OCI-LY7 (cell line): ENCODE measurements around the gene MTAP. TPM values are rescaled to one million over a fixed set of nuclear protein-coding genes. Genes with fewer than 3 reads are reported as not detected.

Experiments used
- BruUV-seq: library from RNA; stranded (reverse); fragments of 400-500 nt; replicated peaks from 2 replicates; lab custom pipeline; 2021; lab: Mats Ljungman, UMichigan
- CTCF ChIA-PET: fragments of 300-600 bp; sonication (Branson Sonifier 250); formaldehyde crosslinking; loops from one replicate; lab custom pipeline; 2022; ENCODE audit warnings: antibody characterized with exemption; ENCODE audit not compliant: unreplicated experiment; lab: Charles Lee
- POLR2A ChIA-PET: fragments of 300-600 bp; sonication (Branson Sonifier 250); formaldehyde crosslinking; loops from one replicate; lab custom pipeline; 2022; ENCODE audit warnings: antibody characterized with exemption; lab: Charles Lee
- DNase-seq: peaks from one replicate; pipeline ENCODE4 v3.0.0-alpha.2; 2015; ENCODE audit warnings: low spot score
- H2AFZ ChIP-seq: fragments of 200-600 bp; sonication (generic), shearing (Covaris generic); 2 replicates; pipeline ENCODE4 v1.6.1; 2014; ENCODE audit warnings: mild to moderate bottlenecking, antibody characterized with exemption, low read length, moderate library complexity
- H3K27ac ChIP-seq: fragments of 200-600 bp; sonication (generic); 2 replicates; pipeline ENCODE4 v1.5.1; 2014; ENCODE audit warnings: mixed run types, low read depth, mild to moderate bottlenecking, moderate library complexity, low read length, inconsistent platforms; ENCODE audit not compliant: poor library complexity, severe bottlenecking
- H3K36me3 ChIP-seq: fragments of 200-600 bp; sonication (generic); 2 replicates; pipeline ENCODE4 v1.6.1; 2014; ENCODE audit warnings: mild to moderate bottlenecking, antibody characterized with exemption, low read length, moderate library complexity, mixed read lengths; ENCODE audit not compliant: insufficient read depth
- H3K4me1 ChIP-seq: fragments of 200-600 bp; sonication (generic); 2 replicates; pipeline ENCODE4 v1.5.1; 2014; ENCODE audit warnings: mild to moderate bottlenecking, low read length; ENCODE audit not compliant: insufficient read depth, poor library complexity, severe bottlenecking
- H3K4me2 ChIP-seq: fragments of 200-600 bp; sonication (generic); 2 replicates; pipeline ENCODE4 v1.6.1; 2014; ENCODE audit warnings: mild to moderate bottlenecking, low read length
- H3K4me3 ChIP-seq: fragments of 200-600 bp; sonication (generic); 2 replicates; pipeline ENCODE4 v1.5.1; 2014; ENCODE audit warnings: mild to moderate bottlenecking, low read depth, low read length; ENCODE audit not compliant: poor library complexity, severe bottlenecking
- H3K79me2 ChIP-seq: fragments of 200-600 bp; sonication (generic); 2 replicates; pipeline ENCODE4 v1.6.1; 2016; ENCODE audit warnings: low read depth, mild to moderate bottlenecking, low read length, moderate library complexity, mixed read lengths; ENCODE audit not compliant: insufficient read depth
- H3K9me2 ChIP-seq: fragments of 200-600 bp; sonication (generic); 2 replicates; pipeline ENCODE4 v1.6.1; 2016; ENCODE audit warnings: mild to moderate bottlenecking, low read length, mixed read lengths; ENCODE audit not compliant: insufficient read depth
- H3K9me3 ChIP-seq: fragments of 200-600 bp; sonication (generic); 2 replicates; pipeline ENCODE4 v1.6.1; 2014; ENCODE audit warnings: mild to moderate bottlenecking, mixed run types, low read length, mixed read lengths
- H4K20me1 ChIP-seq: fragments of 200-600 bp; sonication (generic); 2 replicates; pipeline ENCODE4 v1.6.1; 2014; ENCODE audit warnings: mild to moderate bottlenecking, antibody characterized with exemption, low read length, moderate library complexity, mixed read lengths; ENCODE audit not compliant: insufficient read depth
- EZH2phosphoT487 ChIP-seq: fragments of 200-600 bp; sonication (generic); IDR thresholded peaks from 2 replicates; pipeline ENCODE4 v1.6.1; 2018; ENCODE audit warnings: low read depth, borderline replicate concordance, mild to moderate bottlenecking, mixed run types, antibody characterized with exemption, low read length, moderate library complexity, mixed read lengths
- intact Hi-C: fragments of 100-400 bp; cut with micrococcal nuclease; formaldehyde crosslinking; loops from one replicate; pipeline ENCODE4 v1.10.0; 2022; ENCODE audit not compliant: unreplicated experiment
- total RNA-seq, 2 experiments: library from RNA; depleted of rRNA in 1 of 2; stranded (reverse); fragments of >200 nt in 1 of 2; shearing (Covaris generic) in 1 of 2; gene quantifications; 2 replicates each; pipeline ENCODE4 v1.2.3, GENCODE V29; 2014 to 2022
- TF ChIP-seq, protein P1 (sequence below): fragments of 200-600 bp; sonication (generic); conservative IDR thresholded peaks from 2 replicates; pipeline ENCODE4 v1.5.1; 2014; ENCODE audit warnings: mild to moderate bottlenecking, antibody characterized with exemption, low read length, moderate library complexity, mixed read lengths

The MTAP gene
- total RNA-seq, 2 experiments from 2014 or later = 41.6 to 101 TPM

DNA sequence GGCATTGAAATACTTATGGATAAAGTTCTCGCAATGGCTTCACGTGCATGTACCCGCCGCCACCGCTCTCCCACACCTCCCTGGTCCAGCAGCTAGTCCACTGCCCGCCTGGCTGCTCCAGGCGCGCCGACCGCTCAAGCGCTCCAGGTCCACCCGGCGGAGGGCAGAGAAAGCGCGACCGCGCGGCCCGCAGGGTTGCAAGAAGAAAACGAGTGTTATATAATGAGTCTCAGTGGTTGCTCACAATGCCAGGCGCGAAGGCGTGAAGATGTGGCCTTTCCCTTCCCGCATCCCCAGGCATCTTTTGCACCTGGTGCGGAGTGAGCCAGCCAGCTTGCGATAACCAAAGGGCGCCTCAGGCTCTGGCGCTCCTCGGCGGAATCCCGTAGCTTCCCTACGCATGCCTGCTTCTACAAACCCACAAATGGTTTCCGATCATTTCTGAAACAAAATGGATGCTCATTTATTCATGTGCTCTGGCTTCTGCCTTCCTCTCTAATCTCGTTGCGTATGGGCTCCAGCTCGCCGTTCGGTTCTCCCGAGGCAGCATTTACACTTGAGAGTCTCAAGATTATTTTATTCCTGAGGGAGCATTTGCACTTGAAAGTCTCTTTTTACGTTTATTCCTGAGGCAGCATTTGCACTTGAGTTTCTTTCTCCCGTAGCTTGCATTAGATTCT, 166.0 kb downstream of the MTAP start:
- no TSS peak for BruUV-seq
- peaks cover 3% of the 10 kb centered on the region for H3K4me1 ChIP-seq
- POLR2A ChIA-PET = interaction anchor here (0.8 to 1.0 kb wide), 2 partner anchors 18 to 557 kb away, joined by 3 to 4 read pairs; no protein-coding TSS in a partner anchor
- H3K4me2 ChIP-seq = no peak overlapping the region
- no peak overlapping the region for H2AFZ ChIP-seq
- peaks cover 78% of the 10 kb centered on the region for H3K36me3 ChIP-seq
- DNase-seq = no peak
- no peak overlapping the region for H3K27ac ChIP-seq
- intact Hi-C loops = no loop called here
- no peaks in the 10 kb centered on the region for H3K9me3 ChIP-seq
- no peaks in the 10 kb centered on the region for H3K9me2 ChIP-seq
- TF ChIP-seq, protein P1, sequence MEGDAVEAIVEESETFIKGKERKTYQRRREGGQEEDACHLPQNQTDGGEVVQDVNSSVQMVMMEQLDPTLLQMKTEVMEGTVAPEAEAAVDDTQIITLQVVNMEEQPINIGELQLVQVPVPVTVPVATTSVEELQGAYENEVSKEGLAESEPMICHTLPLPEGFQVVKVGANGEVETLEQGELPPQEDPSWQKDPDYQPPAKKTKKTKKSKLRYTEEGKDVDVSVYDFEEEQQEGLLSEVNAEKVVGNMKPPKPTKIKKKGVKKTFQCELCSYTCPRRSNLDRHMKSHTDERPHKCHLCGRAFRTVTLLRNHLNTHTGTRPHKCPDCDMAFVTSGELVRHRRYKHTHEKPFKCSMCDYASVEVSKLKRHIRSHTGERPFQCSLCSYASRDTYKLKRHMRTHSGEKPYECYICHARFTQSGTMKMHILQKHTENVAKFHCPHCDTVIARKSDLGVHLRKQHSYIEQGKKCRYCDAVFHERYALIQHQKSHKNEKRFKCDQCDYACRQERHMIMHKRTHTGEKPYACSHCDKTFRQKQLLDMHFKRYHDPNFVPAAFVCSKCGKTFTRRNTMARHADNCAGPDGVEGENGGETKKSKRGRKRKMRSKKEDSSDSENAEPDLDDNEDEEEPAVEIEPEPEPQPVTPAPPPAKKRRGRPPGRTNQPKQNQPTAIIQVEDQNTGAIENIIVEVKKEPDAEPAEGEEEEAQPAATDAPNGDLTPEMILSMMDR = no peak
- TF ChIP-seq EZH2phosphoT487 = no peak
- H4K20me1 ChIP-seq = no peaks in the 10 kb centered on the region; the same call in 1 of the 2 replicates
- CTCF ChIA-PET = no interaction called here
- peaks cover 19% of the 10 kb centered on the region for H3K79me2 ChIP-seq
- no peak overlapping the region for H3K4me3 ChIP-seq

DNA sequence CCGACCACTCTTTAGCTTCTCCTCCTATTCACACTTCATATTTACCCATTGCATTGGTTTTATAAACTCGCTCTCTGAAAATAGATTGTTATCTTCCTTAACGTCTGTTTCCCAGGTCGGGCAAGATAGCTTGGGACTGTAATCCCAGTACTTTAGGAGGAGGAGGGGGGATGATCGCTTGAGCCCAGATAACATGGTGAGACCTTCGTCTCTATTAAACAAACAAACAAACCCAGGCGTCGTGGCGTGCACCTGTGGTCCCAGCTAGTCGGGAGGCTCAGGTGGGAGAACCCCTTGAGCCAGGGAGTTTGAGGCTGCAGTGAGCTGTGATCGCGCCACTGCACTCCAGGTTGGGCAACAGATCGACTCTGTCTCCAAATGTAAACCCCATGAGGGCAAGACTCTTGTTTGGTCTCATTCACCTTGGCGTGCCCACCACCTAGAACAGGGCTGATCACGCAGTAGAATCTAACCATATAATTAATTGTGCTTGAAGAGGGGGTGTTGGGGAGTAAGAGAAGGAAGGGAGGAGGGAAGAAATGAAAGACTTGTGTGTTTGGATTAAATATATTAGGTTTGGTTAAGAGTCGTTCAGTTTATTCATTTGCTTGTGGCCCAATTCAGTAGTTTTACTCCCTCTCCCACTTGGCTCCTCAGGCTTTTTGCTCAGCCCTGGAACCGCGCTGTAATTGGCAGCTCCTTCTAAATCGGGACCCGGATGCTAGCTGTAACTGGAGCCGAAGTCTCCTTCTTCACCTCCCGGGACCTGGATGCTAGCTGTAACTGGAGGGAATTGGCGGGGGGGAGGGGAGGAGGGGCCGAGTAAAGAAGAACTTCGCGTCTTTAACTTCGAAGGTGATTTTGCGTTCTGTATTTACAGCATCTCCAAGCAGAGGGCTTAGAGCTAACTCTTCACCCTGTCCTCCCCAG, 166.8 kb downstream of the MTAP start:
- no peaks in the 10 kb centered on the region; the same call in 1 of the 2 replicates for H4K20me1 ChIP-seq
- no peak for DNase-seq
- peaks cover 28% of the 10 kb centered on the region for H3K79me2 ChIP-seq
- H3K27ac ChIP-seq = no peak overlapping the region
- POLR2A ChIA-PET = interaction anchor here (0.6 to 1.0 kb wide), 2 partner anchors 17 to 76 kb away, joined by 3 to 4 read pairs; no protein-coding TSS in a partner anchor
- H3K4me2 ChIP-seq = no peak overlapping the region
- peaks cover 11% of the 10 kb centered on the region for H3K4me1 ChIP-seq
- H3K4me3 ChIP-seq = no peak overlapping the region
- no peak for TF ChIP-seq EZH2phosphoT487
- TF ChIP-seq, protein P1 = no peak
- CTCF ChIA-PET = interaction anchor here (0.6 kb wide), 1 partner anchor 286 kb away, joined by 4 read pairs; no protein-coding TSS in a partner anchor
- peaks cover 80% of the 10 kb centered on the region for H3K36me3 ChIP-seq
- H3K9me3 ChIP-seq = no peaks in the 10 kb centered on the region
- H3K9me2 ChIP-seq = no peaks in the 10 kb centered on the region
- H2AFZ ChIP-seq = no peak overlapping the region
- intact Hi-C loops = no loop called here
- BruUV-seq = no TSS peak
